Natural killer cell (primary cell): ENCODE results near the gene DNASE1L1. TPM values are rescaled to one million over a fixed set of nuclear protein-coding genes. Genes with fewer than 3 reads are reported as not detected.
"Not testable (repeated sequence)": the region's sequence is repeated elsewhere in the genome, so short reads cannot be mapped to it uniquely, and the experiment has no call there.

ENCODE experiments used
- ATAC-seq, 3 donors: fragments of 150-1000 bp in 2 of 3; fragments of 200-7000 bp in 1 of 3; cut with Tn5 transposase; 1 replicate in 1 of 3; 2 replicates in 2 of 3; pipeline ENCODE4 v1.10.0; 2021; ENCODE audit warnings: mild to moderate bottlenecking in 2 of 3, moderate library complexity in 2 of 3
- DNase-seq, 2 donors: peaks; one replicate each; pipeline versions ENCODE4 v3.0.0 to v3.0.0-alpha.2; 2013 to 2021; ENCODE audit warnings: mixed read lengths in 1 of 2
- H3K27ac ChIP-seq: one replicate; pipeline ENCODE4 v1.5.1; 2013; ENCODE audit warnings: mild to moderate bottlenecking, low read length
- H3K27me3 ChIP-seq: one replicate; pipeline ENCODE4 v1.6.1; 2013; ENCODE audit warnings: low read length; ENCODE audit not compliant: control insufficient read depth, insufficient read depth
- H3K36me3 ChIP-seq: one replicate; pipeline ENCODE4 v1.6.1; 2013; ENCODE audit warnings: low read length; ENCODE audit not compliant: control insufficient read depth, insufficient read depth
- H3K4me1 ChIP-seq: one replicate; pipeline ENCODE4 v1.6.1; 2013; ENCODE audit warnings: low read length; ENCODE audit not compliant: control insufficient read depth, insufficient read depth
- H3K4me3 ChIP-seq: one replicate; pipeline ENCODE4 v1.5.1; 2013; ENCODE audit warnings: low read length
- H3K9me3 ChIP-seq: one replicate; pipeline ENCODE4 v1.6.1; 2013; ENCODE audit warnings: low read length; ENCODE audit not compliant: control insufficient read depth, insufficient read depth
- H3K27ac Mint-ChIP-seq, 2 donors: one replicate each; pipeline ENCODE4 v1.8.0; 2022; ENCODE audit warnings: mild to moderate bottlenecking in 2 of 2, mixed read lengths in 2 of 2, moderate library complexity in 1 of 2
- H3K27me3 Mint-ChIP-seq, 2 donors: one replicate each; pipeline ENCODE4 v1.8.0; 2022; ENCODE audit warnings: low read depth in 2 of 2, mixed read lengths in 2 of 2
- H3K36me3 Mint-ChIP-seq: one replicate; pipeline ENCODE4 v1.8.0; 2022; ENCODE audit warnings: mixed read lengths
- H3K4me1 Mint-ChIP-seq, 2 donors: one replicate each; pipeline ENCODE4 v1.8.0; 2022; ENCODE audit warnings: mixed read lengths in 2 of 2
- H3K4me3 Mint-ChIP-seq: one replicate; pipeline ENCODE4 v1.8.0; 2022; ENCODE audit warnings: mild to moderate bottlenecking, moderate library complexity, mixed read lengths
- H3K9me3 Mint-ChIP-seq, 2 donors: one replicate each; pipeline ENCODE4 v1.8.0; 2022; ENCODE audit warnings: mixed read lengths in 2 of 2
- WGBS: methylation state at CpG from one replicate; pipeline ENCODE4 v1.1.7; 2013; ENCODE audit warnings: missing lambda C conversion rate; ENCODE audit not compliant: insufficient coverage; 5-methylcytosine and 5-hydroxymethylcytosine counted together
- intact Hi-C: fragments of 100-400 bp; cut with micrococcal nuclease; formaldehyde crosslinking; loops from one replicate; pipeline ENCODE4 v1.14.2; 2022
- total RNA-seq, 4 donors: library from RNA; stranded (reverse); fragments of 120-200 nt in 1 of 4; gene quantifications; one replicate each; pipeline versions ENCODE4 v1.2.3 to v1.2.4, GENCODE V29; 2013 to 2022
- TF ChIP-seq, protein P1 (sequence below): fragments of 200-600 bp; IDR thresholded peaks from one replicate; pipeline ENCODE4 v1.8.0; 2022; ENCODE audit warnings: antibody characterized with exemption

The DNASE1L1 gene
- total RNA-seq, 3 donors from 2014 or later (not counting 1 experiment from before 2014, with no cell fraction given) = 16.7 to 19.6 (median 16.8) TPM

GRCh38 chrX:154396973-154397887 lies 11.8 kb downstream of the DNASE1L1 start:
- intact Hi-C loops = loop anchor here (5.0 to 10.0 kb wide), 3 partner anchors 45 to 135 kb away; partner anchors contain the start of gene FAM50A
- Histone ChIP-seq H3K9me3 (no peaks in the 10 kb centered on the region), H3K4me1 (peaks cover 25% of the 10 kb centered on the region), H3K36me3 (peaks cover 25% of the 10 kb centered on the region), H3K4me3 (peak overlapping the region; percentile 95), H3K27ac (peak overlapping the region; percentile 99), H3K27me3 (no peaks in the 10 kb centered on the region)
- no peaks in the 10 kb centered on the region for H3K9me3 Mint-ChIP-seq
- DNase-seq = peak; percentile 56 to 67
- peak; percentile 49 to 71 (median 54) for ATAC-seq
- H3K4me3 Mint-ChIP-seq = peak overlapping the region; percentile 96
- H3K36me3 Mint-ChIP-seq = no peaks in the 10 kb centered on the region
- WGBS = 14% methylated on average over 53 of the region's 53 CpGs
- peaks cover 14 to 19% of the 10 kb centered on the region in 2 donors for H3K4me1 Mint-ChIP-seq
- peaks cover 0 to 8% of the 10 kb centered on the region in 2 donors for H3K27me3 Mint-ChIP-seq
- TF ChIP-seq, protein P1, sequence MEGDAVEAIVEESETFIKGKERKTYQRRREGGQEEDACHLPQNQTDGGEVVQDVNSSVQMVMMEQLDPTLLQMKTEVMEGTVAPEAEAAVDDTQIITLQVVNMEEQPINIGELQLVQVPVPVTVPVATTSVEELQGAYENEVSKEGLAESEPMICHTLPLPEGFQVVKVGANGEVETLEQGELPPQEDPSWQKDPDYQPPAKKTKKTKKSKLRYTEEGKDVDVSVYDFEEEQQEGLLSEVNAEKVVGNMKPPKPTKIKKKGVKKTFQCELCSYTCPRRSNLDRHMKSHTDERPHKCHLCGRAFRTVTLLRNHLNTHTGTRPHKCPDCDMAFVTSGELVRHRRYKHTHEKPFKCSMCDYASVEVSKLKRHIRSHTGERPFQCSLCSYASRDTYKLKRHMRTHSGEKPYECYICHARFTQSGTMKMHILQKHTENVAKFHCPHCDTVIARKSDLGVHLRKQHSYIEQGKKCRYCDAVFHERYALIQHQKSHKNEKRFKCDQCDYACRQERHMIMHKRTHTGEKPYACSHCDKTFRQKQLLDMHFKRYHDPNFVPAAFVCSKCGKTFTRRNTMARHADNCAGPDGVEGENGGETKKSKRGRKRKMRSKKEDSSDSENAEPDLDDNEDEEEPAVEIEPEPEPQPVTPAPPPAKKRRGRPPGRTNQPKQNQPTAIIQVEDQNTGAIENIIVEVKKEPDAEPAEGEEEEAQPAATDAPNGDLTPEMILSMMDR = no peak
- H3K27ac Mint-ChIP-seq = peak overlapping the region; percentile 98

GRCh38 chrX:154396363-154396762 lies 12.7 kb downstream of the DNASE1L1 start:
- not testable (repeated sequence) for H3K27ac ChIP-seq, H3K36me3 Mint-ChIP-seq, H3K27ac Mint-ChIP-seq, H3K9me3 ChIP-seq, H3K27me3 Mint-ChIP-seq, H3K27me3 ChIP-seq, H3K4me3 Mint-ChIP-seq, ATAC-seq, H3K9me3 Mint-ChIP-seq, H3K4me3 ChIP-seq
- WGBS = 95% methylated on average over 12 of the region's 17 CpGs
- Histone ChIP-seq H3K4me1 (peaks cover 25% of the 10 kb centered on the region), H3K36me3 (peaks cover 21% of the 10 kb centered on the region)
- H3K4me1 Mint-ChIP-seq = peaks cover 14 to 19% of the 10 kb centered on the region in 2 donors
- peak in 1 of 2 donors; percentile 2 for DNase-seq
- intact Hi-C loops = loop anchor here (5.0 to 10.0 kb wide), 3 partner anchors 46 to 136 kb away; partner anchors contain the start of gene FAM50A

GRCh38 chrX:154389812-154390747 lies 19.0 kb downstream of the DNASE1L1 start:
- H3K27ac ChIP-seq = peak overlapping the region; percentile 61
- H3K36me3 ChIP-seq, H3K4me1 ChIP-seq, H3K4me3 Mint-ChIP-seq, H3K36me3 Mint-ChIP-seq, H3K27ac Mint-ChIP-seq, H3K27me3 Mint-ChIP-seq, H3K27me3 ChIP-seq, H3K4me3 ChIP-seq, H3K9me3 ChIP-seq, H3K9me3 Mint-ChIP-seq, H3K4me1 Mint-ChIP-seq: not testable (repeated sequence)
- 0% methylated on average over 8 of the region's 121 CpGs for WGBS
- peak; percentile 63 to 84 (median 64) for ATAC-seq
- peak in 1 of 2 donors; percentile 40 for DNase-seq
- intact Hi-C loops = loop anchor here (10.0 kb wide), 1 partner anchor 45 kb away; no protein-coding TSS in a partner anchor

DNA sequence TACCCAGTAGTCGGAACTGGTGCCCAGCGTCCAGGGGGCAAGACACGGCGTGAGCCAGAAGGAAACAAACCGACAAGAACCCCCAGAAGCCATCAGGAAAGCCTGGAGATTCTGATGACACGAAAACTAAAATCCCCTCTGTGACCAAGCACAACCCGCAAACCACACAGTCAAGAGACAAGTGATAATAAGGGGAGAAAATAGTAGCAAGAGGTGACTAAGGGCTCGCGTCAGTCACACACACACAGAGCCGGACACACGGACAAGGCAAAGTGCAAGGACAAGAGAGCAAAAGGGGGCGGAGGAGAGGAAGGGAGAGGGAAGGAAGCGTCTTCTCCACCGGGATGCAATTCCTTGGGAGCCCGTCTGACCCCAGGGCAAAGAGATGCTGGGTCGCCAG lies 20.4 kb downstream of the DNASE1L1 start:
- no CpG with 5 or more reads among the region's 16 CpGs for WGBS
- H3K27me3 ChIP-seq, intact Hi-C loops, H3K27ac Mint-ChIP-seq, H3K27me3 Mint-ChIP-seq, H3K4me1 Mint-ChIP-seq, H3K4me1 ChIP-seq, DNase-seq, H3K4me3 Mint-ChIP-seq, H3K27ac ChIP-seq, H3K36me3 ChIP-seq, H3K9me3 ChIP-seq, H3K9me3 Mint-ChIP-seq, H3K36me3 Mint-ChIP-seq, H3K4me3 ChIP-seq: not testable (repeated sequence)
- ATAC-seq = peak; percentile 16 to 28 (median 27)

DNA sequence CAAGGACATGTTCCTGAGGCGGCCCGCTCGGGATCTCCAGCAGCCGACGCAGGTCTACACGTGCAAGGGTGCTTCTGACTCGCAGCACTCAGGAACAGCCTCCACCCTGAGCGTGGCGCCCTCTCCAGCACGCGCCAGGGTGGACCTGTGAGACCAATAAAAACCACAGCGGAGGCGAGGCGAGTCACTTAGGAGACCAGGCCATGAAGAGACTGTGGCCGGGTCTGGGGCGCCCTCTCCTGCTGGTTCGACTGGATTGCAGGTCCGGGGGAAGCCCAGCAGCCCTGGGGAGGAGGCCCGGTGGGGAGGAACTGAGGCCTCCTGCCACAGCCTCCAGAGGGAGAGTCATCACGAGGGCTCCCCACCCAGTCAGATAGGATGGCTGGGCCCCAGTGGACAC lies 21.0 kb downstream of the DNASE1L1 start:
- ATAC-seq = peak; percentile 41 to 67 (median 53)
- H3K4me3 ChIP-seq, H3K27me3 ChIP-seq, H3K4me3 Mint-ChIP-seq, H3K27ac Mint-ChIP-seq, intact Hi-C loops, H3K9me3 Mint-ChIP-seq, H3K27me3 Mint-ChIP-seq, H3K36me3 ChIP-seq, H3K36me3 Mint-ChIP-seq, H3K4me1 ChIP-seq, H3K4me1 Mint-ChIP-seq, H3K27ac ChIP-seq, H3K9me3 ChIP-seq, DNase-seq: not testable (repeated sequence)
- WGBS = no CpG with 5 or more reads among the region's 20 CpGs
